ENCODE results near the gene OR13C5. TPM values are rescaled to one million over a fixed set of nuclear protein-coding genes. Genes with fewer than 3 reads are reported as not detected.

OR13C5 gene
- total RNA-seq, 1 experiment from 2014 or later = not detected

DNA sequence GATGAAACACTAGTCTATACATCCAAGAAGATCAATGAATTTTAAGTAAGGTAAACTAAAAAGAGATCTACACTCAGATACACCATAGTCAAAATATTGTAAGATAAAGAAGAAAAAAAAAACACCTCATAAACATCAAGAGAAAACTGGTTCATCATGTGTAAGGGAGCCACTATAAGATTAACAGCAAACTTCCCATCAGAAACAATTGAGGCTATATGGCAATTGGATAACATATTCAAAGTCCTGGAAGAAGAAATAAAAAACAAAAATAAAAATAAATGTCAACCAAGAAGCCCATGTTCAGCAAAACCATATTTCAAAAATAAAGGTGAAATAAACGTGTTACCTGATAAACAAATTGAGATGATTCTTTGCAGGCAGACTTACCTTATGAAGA lies 26.6 kb downstream of the OR13C5 start:
- H2BK12ac ChIP-seq (ENCODE audit: insufficient read length, low read depth, low read length) = no peak overlapping the region
- no peak overlapping the region for H2BK20ac ChIP-seq (ENCODE audit: low read depth, low read length, poor library complexity, severe bottlenecking)
- TF ChIP-seq, protein P1, sequence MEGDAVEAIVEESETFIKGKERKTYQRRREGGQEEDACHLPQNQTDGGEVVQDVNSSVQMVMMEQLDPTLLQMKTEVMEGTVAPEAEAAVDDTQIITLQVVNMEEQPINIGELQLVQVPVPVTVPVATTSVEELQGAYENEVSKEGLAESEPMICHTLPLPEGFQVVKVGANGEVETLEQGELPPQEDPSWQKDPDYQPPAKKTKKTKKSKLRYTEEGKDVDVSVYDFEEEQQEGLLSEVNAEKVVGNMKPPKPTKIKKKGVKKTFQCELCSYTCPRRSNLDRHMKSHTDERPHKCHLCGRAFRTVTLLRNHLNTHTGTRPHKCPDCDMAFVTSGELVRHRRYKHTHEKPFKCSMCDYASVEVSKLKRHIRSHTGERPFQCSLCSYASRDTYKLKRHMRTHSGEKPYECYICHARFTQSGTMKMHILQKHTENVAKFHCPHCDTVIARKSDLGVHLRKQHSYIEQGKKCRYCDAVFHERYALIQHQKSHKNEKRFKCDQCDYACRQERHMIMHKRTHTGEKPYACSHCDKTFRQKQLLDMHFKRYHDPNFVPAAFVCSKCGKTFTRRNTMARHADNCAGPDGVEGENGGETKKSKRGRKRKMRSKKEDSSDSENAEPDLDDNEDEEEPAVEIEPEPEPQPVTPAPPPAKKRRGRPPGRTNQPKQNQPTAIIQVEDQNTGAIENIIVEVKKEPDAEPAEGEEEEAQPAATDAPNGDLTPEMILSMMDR (conservative IDR thresholded peaks at IDR 0.05) = no peak
- no peak overlapping the region for H3K27ac ChIP-seq (ENCODE audit: insufficient read length, low read depth, low read length)
- peaks cover 9 to 15% of the 10 kb centered on the region in 2 experiments; a peak in 3 of 5 replicates for H3K9me3 Mint-ChIP-seq
- no peak overlapping the region for H2BK15ac ChIP-seq (ENCODE audit: low read depth, low read length)
- H4K5ac ChIP-seq (ENCODE audit: insufficient read length, low read depth, low read length) = no peak overlapping the region
- DNase-seq = no peak
- no peak overlapping the region for H3K27ac Mint-ChIP-seq
- H3K9me3 ChIP-seq (ENCODE audit: control insufficient read depth, low read depth, low read length) = no peaks in the 10 kb centered on the region
- no peak overlapping the region for H2BK5ac ChIP-seq (ENCODE audit: insufficient read length, low read length)
- H4K20me1 ChIP-seq (ENCODE audit: control insufficient read depth, insufficient read depth, insufficient read length) = no peaks in the 10 kb centered on the region
- no peak overlapping the region for H2AK5ac ChIP-seq (ENCODE audit: insufficient read length, low read length)
- no peaks in the 10 kb centered on the region for H3K4me1 ChIP-seq (ENCODE audit: insufficient read depth, low read length)
- H3K14ac ChIP-seq (ENCODE audit: insufficient read depth, low read length) = no peak overlapping the region
- H3K4ac ChIP-seq (ENCODE audit: low read depth, low read length) = no peak overlapping the region
- H2AFZ ChIP-seq (ENCODE audit: low read length) = no peak overlapping the region
- H3K56ac ChIP-seq (ENCODE audit: insufficient read length, low read depth, low read length) = no peak overlapping the region
- WGBS (ENCODE audit: extremely low coverage, insufficient read length, low lambda C conversion rate) = no CpG with 5 or more reads among the region's 1 CpG
- H3K4me3 Mint-ChIP-seq = no peak overlapping the region
- no peak overlapping the region for H3K4me2 ChIP-seq (ENCODE audit: insufficient read depth, insufficient read length, low read length)
- no peaks in the 10 kb centered on the region for H3K27me3 Mint-ChIP-seq (ENCODE audit: low read depth)
- H3K36me3 Mint-ChIP-seq (ENCODE audit: insufficient read depth in 1 of 3, low read depth in 3 of 3) = no peaks in the 10 kb centered on the region; a peak in 1 of 7 replicates
- no peaks in the 10 kb centered on the region for H3K4me1 Mint-ChIP-seq
- no peak overlapping the region for H3K18ac ChIP-seq (ENCODE audit: insufficient read length, low read depth, low read length)
- H3K79me1 ChIP-seq (ENCODE audit: insufficient read depth, low read depth, low read length, poor library complexity, severe bottlenecking) = no peaks in the 10 kb centered on the region
- no peak overlapping the region for H3T11ph ChIP-seq (ENCODE audit: low read length)
- H2BK120ac ChIP-seq (ENCODE audit: low read depth, low read length, poor library complexity, severe bottlenecking) = no peak overlapping the region
- no peak overlapping the region for H4K91ac ChIP-seq (ENCODE audit: insufficient read length, low read depth, low read length)
- H3K23me2 ChIP-seq (ENCODE audit: insufficient read length, low read depth, low read length, poor library complexity, severe bottlenecking) = no peaks in the 10 kb centered on the region
- H3K27me3 ChIP-seq (ENCODE audit: insufficient read depth, low read length) = no peaks in the 10 kb centered on the region
- no peak overlapping the region for H3K9ac ChIP-seq (ENCODE audit: extremely low read depth, insufficient read length, low read length)
- no peak overlapping the region for H4K8ac ChIP-seq (replicated peaks; ENCODE audit: insufficient read length, low read depth, low read length)
- no peak overlapping the region for H3K23ac ChIP-seq (ENCODE audit: insufficient read length, low read depth, low read length)
- H3K79me2 ChIP-seq (ENCODE audit: insufficient read depth, low read length) = no peaks in the 10 kb centered on the region

All from H9 (cell line).